H1 (cell line): ENCODE results near the gene STAT1. TPM values are rescaled to one million over a fixed set of nuclear protein-coding genes. Genes with fewer than 3 reads are reported as not detected.
"Not testable (repeated sequence)": the region's sequence is repeated elsewhere in the genome, so short reads cannot be mapped to it uniquely, and the experiment has no call there.

Source experiments
- CTCF ChIA-PET: fragments of 300-600 bp; sonication (Branson Sonifier 250); formaldehyde crosslinking; loops from one replicate; lab custom pipeline; 2021; ENCODE audit not compliant: partially characterized antibody; lab: Charles Lee
- POLR2A ChIA-PET: fragments of 300-600 bp; sonication (Branson Sonifier 250); formaldehyde crosslinking; loops from one replicate; lab custom pipeline; 2021; ENCODE audit warnings: inconsistent platforms; ENCODE audit not compliant: partially characterized antibody; lab: Charles Lee
- DNase-seq, 2 experiments: peaks; one replicate each; pipeline versions ENCODE4 v3.0.0 to v3.0.0-alpha.2; 2010 to 2022; ENCODE audit warnings: low spot score in 2 of 2, low read depth in 1 of 2, mixed read lengths in 1 of 2
- FAIRE-seq: peaks from 2 replicates; lab custom pipeline; 2011; peaks lifted over from hg19 to GRCh38; lab: Jason Lieb, UNC
- H2AFZ ChIP-seq: 2 replicates; pipeline ENCODE4 v1.8.1; 2012; ENCODE audit warnings: low read length, inconsistent platforms
- H2AK5ac ChIP-seq: 2 replicates; pipeline ENCODE4 v1.6.1; 2013; ENCODE audit warnings: low read depth, low read length
- H2BK120ac ChIP-seq: replicated peaks from 2 replicates; pipeline ENCODE3; 2013; ENCODE audit warnings: low read depth, low read length, inconsistent platforms
- H2BK12ac ChIP-seq: 2 replicates; pipeline ENCODE4 v1.6.1; 2013; ENCODE audit warnings: low read depth, low read length
- H2BK15ac ChIP-seq: 2 replicates; pipeline ENCODE4 v1.6.1; 2013; ENCODE audit warnings: low read length
- H2BK20ac ChIP-seq: 2 replicates; pipeline ENCODE4 v1.6.1; 2013; ENCODE audit warnings: low read length
- H2BK5ac ChIP-seq: 2 replicates; pipeline ENCODE4 v1.6.1; 2013; ENCODE audit warnings: low read depth, low read length
- H3K14ac ChIP-seq: 2 replicates; pipeline ENCODE4 v1.6.1; 2013; ENCODE audit warnings: inconsistent platforms; ENCODE audit not compliant: insufficient read length
- H3K18ac ChIP-seq: 2 replicates; pipeline ENCODE4 v1.6.1; 2013; ENCODE audit warnings: low read length; ENCODE audit errors: extremely low read depth
- H3K23ac ChIP-seq: 2 replicates; pipeline ENCODE4 v1.6.1; 2013; ENCODE audit warnings: inconsistent platforms; ENCODE audit not compliant: insufficient read length
- H3K23me2 ChIP-seq: 2 replicates; pipeline ENCODE4 v1.6.1; 2013; ENCODE audit warnings: low read depth, low read length
- H3K27ac ChIP-seq: 2 replicates; pipeline ENCODE4 v1.6.1; 2011; ENCODE audit warnings: low read depth, low read length, inconsistent platforms
- H3K27me3 ChIP-seq, 4 experiments: replicated peaks in 1 of 4; 1 replicate in 1 of 4; 2 replicates in 3 of 4; pipeline versions ENCODE4 v1.6.1 to v1.8.1; 2011 to 2013; ENCODE audit warnings: low read length in 3 of 4, mild to moderate bottlenecking in 3 of 4, inconsistent platforms in 2 of 4, mixed read lengths in 2 of 4, moderate library complexity in 1 of 4; ENCODE audit not compliant: control insufficient read depth in 3 of 4, insufficient read depth in 3 of 4; ENCODE audit errors: extremely low read depth in 1 of 4
- H3K36me3 ChIP-seq, 4 experiments: 2 replicates each; pipeline versions ENCODE4 v1.6.1 to v1.8.1; 2011 to 2013; ENCODE audit warnings: mild to moderate bottlenecking in 4 of 4, low read length in 3 of 4, moderate library complexity in 2 of 4, control low read depth in 1 of 4, inconsistent platforms in 1 of 4; ENCODE audit not compliant: insufficient read depth in 4 of 4, control insufficient read depth in 2 of 4
- H3K4ac ChIP-seq: replicated peaks from 2 replicates; pipeline ENCODE3; 2013; ENCODE audit warnings: low read length, low read depth, mixed read lengths, inconsistent platforms; ENCODE audit not compliant: insufficient read length
- H3K4me1 ChIP-seq, 4 experiments: replicated peaks in 1 of 4; 1 replicate in 1 of 4; 2 replicates in 3 of 4; pipeline versions ENCODE4 v1.6.1 to v1.8.1; 2011 to 2013; ENCODE audit warnings: low read length in 3 of 4, inconsistent platforms in 2 of 4, mixed read lengths in 1 of 4; ENCODE audit not compliant: insufficient read depth in 4 of 4, control insufficient read depth in 3 of 4
- H3K4me2 ChIP-seq, 2 experiments: 2 replicates each; pipeline versions ENCODE4 v1.6.1 to v1.8.1; 2011 to 2013; ENCODE audit warnings: low read depth in 2 of 2, low read length in 2 of 2, control low read depth in 1 of 2, inconsistent platforms in 1 of 2, mild to moderate bottlenecking in 1 of 2; ENCODE audit not compliant: insufficient read depth in 1 of 2
- H3K4me3 ChIP-seq, 4 experiments: fragments of 200-600, 300-600 bp in 1 of 4; sonication (generic), shearing (Covaris generic), sonication (Bioruptor Twin) in 1 of 4; 2 replicates each; pipeline versions ENCODE4 v1.5.1 to v1.8.1; 2011 to 2016; ENCODE audit warnings: low read length in 4 of 4, low read depth in 3 of 4, control low read depth in 2 of 4, inconsistent platforms in 2 of 4, mild to moderate bottlenecking in 2 of 4, mixed read lengths in 1 of 4, moderate library complexity in 1 of 4; ENCODE audit not compliant: insufficient read depth in 2 of 4; ENCODE audit errors: extremely low read depth in 1 of 4
- H3K56ac ChIP-seq: replicated peaks from 2 replicates; pipeline ENCODE3; 2013; ENCODE audit warnings: low read depth, mild to moderate bottlenecking, mixed read lengths, low read length, inconsistent platforms; ENCODE audit not compliant: insufficient read length
- H3K79me1 ChIP-seq: 2 replicates; pipeline ENCODE4 v1.6.1; 2013; ENCODE audit warnings: low read depth, low read length, control low read depth
- H3K79me2 ChIP-seq, 2 experiments: 2 replicates each; pipeline versions ENCODE4 v1.6.1 to v1.8.1; 2012 to 2013; ENCODE audit warnings: low read length in 2 of 2, mild to moderate bottlenecking in 2 of 2, inconsistent platforms in 1 of 2; ENCODE audit not compliant: insufficient read depth in 2 of 2, control insufficient read depth in 1 of 2
- H3K9ac ChIP-seq, 4 experiments: replicated peaks in 1 of 4; 1 replicate in 1 of 4; 2 replicates in 3 of 4; pipeline versions ENCODE4 v1.6.1 to v1.8.1; 2011 to 2013; ENCODE audit warnings: low read depth in 3 of 4, low read length in 3 of 4, control low read depth in 2 of 4, mild to moderate bottlenecking in 2 of 4, moderate library complexity in 2 of 4, inconsistent platforms in 1 of 4; ENCODE audit errors: extremely low read depth in 1 of 4
- H3K9me3 ChIP-seq, 2 experiments: 2 replicates each; pipeline versions ENCODE4 v1.6.1 to v1.8.1; 2012 to 2013; ENCODE audit warnings: mild to moderate bottlenecking in 2 of 2, moderate library complexity in 2 of 2, control low read depth in 1 of 2, inconsistent platforms in 1 of 2, low read depth in 1 of 2, low read length in 1 of 2, mixed read lengths in 1 of 2; ENCODE audit not compliant: insufficient read depth in 2 of 2
- H4K20me1 ChIP-seq, 2 experiments: replicated peaks in 1 of 2; 2 replicates each; pipeline versions ENCODE3 to v1.8.1; 2011 to 2013; ENCODE audit warnings: inconsistent platforms in 2 of 2, low read length in 2 of 2, mild to moderate bottlenecking in 1 of 2; ENCODE audit not compliant: insufficient read depth in 2 of 2, control insufficient read depth in 1 of 2
- H4K5ac ChIP-seq: 2 replicates; pipeline ENCODE4 v1.6.1; 2013; ENCODE audit warnings: low read length, low read depth, mixed read lengths, inconsistent platforms; ENCODE audit not compliant: insufficient read length
- H4K8ac ChIP-seq: 2 replicates; pipeline ENCODE4 v1.8.0; 2013; ENCODE audit warnings: mild to moderate bottlenecking, moderate library complexity, low read length, inconsistent platforms; ENCODE audit not compliant: insufficient read depth; ENCODE audit errors: extremely low read depth
- H4K91ac ChIP-seq: replicated peaks from 2 replicates; pipeline ENCODE3; 2013; ENCODE audit warnings: low read length, mixed read lengths, inconsistent platforms; ENCODE audit not compliant: insufficient read length
- WGBS, 2 experiments: shearing (Covaris generic) in 1 of 2; methylation state at CpG; one replicate each; pipeline versions ENCODE4 v1.1.6 to v1.1.7; 2013 to 2015; ENCODE audit warnings: low lambda C conversion rate in 2 of 2, mixed read lengths in 2 of 2, inconsistent platforms in 1 of 2, low coverage in 1 of 2, missing lambda C conversion rate in 1 of 2; ENCODE audit not compliant: insufficient replicate concordance in 2 of 2, insufficient coverage in 1 of 2, insufficient read length in 1 of 2; ENCODE audit errors: extremely low coverage in 1 of 2, missing lambda C conversion rate in 1 of 2; 5-methylcytosine and 5-hydroxymethylcytosine counted together
- polyA plus RNA-seq, 7 experiments: library from polyadenylated mRNA; depleted of rRNA in 3 of 7; stranded (reverse) in 5 of 7; unstranded in 2 of 7; fragments of >200 nt in 5 of 7; fragments of 200-250 nt in 2 of 7; gene quantifications; 1 replicate in 5 of 7; 2 replicates in 1 of 7; 4 replicates in 1 of 7; pipeline versions ENCODE4 v1.2.1 to v1.2.3, GENCODE V29; 2011 to 2013; ENCODE audit warnings: missing spikeins in 2 of 7, mixed read lengths in 2 of 7
- total RNA-seq: library from RNA; stranded (reverse); fragmentation: NEBNext Ultra II Directional; extraction: Animal tissue kit (Norgen Biotek cat#: 25700); gene quantifications from 2 replicates; pipeline ENCODE4 v1.2.1, GENCODE V29; 2021

The STAT1 gene
- total and polyA plus RNA-seq, 2 of the 8 experiments (the other 6 are each of a cell fraction or from before 2014, with no cell fraction given), result 20.3 to 43.0 TPM

DNA sequence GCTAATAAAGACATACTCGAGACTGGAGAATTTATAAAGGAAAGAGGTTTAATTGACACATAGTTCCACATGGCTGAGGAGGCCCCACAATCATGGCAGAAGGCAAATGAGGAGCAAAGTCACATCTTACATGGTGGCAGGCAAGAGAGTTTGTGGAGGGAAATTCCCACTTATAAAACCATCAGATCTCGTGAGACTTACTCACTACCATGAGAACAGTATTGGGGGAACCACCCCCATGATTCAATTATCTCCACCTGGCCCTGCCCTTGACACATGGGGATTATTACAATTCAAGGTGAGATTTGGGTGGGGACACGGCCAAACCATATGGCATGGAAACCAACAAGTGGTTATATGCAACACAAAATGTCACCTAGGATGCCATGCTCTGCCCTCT, 18.7 kb downstream of the STAT1 start:
- FAIRE-seq, H3K4me1 ChIP-seq: not testable (repeated sequence)

More for the DNA sequence above, 18.7 kb downstream of the STAT1 start:
- H3K4me3 ChIP-seq, H3K56ac ChIP-seq, H3K4ac ChIP-seq, H3K79me1 ChIP-seq, H3K23me2 ChIP-seq, DNase-seq, H3K9ac ChIP-seq, H3K18ac ChIP-seq, H2BK12ac ChIP-seq, POLR2A ChIA-PET, H4K20me1 ChIP-seq, H2BK5ac ChIP-seq, H2BK20ac ChIP-seq, H2BK120ac ChIP-seq, H3K27me3 ChIP-seq, H3K23ac ChIP-seq, H4K5ac ChIP-seq, H3K79me2 ChIP-seq, H3K27ac ChIP-seq, H4K91ac ChIP-seq, H3K9me3 ChIP-seq, H2AK5ac ChIP-seq, H3K14ac ChIP-seq, H3K4me2 ChIP-seq, H2BK15ac ChIP-seq, H4K8ac ChIP-seq, H2AFZ ChIP-seq: not testable (repeated sequence)
- peaks cover 11 to 67% (median 50%) of the 10 kb centered on the region in 4 experiments for H3K36me3 ChIP-seq
- CTCF ChIA-PET, result interaction anchor here (1.0 to 2.6 kb wide), 5 partner anchors 8 to 131 kb away, joined by 4 to 16 read pairs (median 8); no protein-coding TSS in a partner anchor
- 88% methylated on average over 3 of the region's 3 CpGs; no CpG with 5 or more reads in 1 of the 2 experiments for WGBS, 2 experiments
